GM10266 (cell line): ENCODE data around the gene HAP1.
"Not testable (repeated sequence)": the region's sequence is repeated elsewhere in the genome, so short reads cannot be mapped to it uniquely, and the experiment has no call there.

Experiments used
- DNase-seq: peaks from one replicate; pipeline ENCODE4 v3.0.0; 2012; ENCODE audit errors: extremely low spot score
- CTCF ChIP-seq: IDR thresholded peaks from 2 replicates; pipeline ENCODE4 v1.5.1; 2012; ENCODE audit warnings: mild to moderate bottlenecking, low read depth; ENCODE audit not compliant: control insufficient read depth, insufficient read depth; ENCODE audit errors: missing control alignments

The HAP1 gene

DNA sequence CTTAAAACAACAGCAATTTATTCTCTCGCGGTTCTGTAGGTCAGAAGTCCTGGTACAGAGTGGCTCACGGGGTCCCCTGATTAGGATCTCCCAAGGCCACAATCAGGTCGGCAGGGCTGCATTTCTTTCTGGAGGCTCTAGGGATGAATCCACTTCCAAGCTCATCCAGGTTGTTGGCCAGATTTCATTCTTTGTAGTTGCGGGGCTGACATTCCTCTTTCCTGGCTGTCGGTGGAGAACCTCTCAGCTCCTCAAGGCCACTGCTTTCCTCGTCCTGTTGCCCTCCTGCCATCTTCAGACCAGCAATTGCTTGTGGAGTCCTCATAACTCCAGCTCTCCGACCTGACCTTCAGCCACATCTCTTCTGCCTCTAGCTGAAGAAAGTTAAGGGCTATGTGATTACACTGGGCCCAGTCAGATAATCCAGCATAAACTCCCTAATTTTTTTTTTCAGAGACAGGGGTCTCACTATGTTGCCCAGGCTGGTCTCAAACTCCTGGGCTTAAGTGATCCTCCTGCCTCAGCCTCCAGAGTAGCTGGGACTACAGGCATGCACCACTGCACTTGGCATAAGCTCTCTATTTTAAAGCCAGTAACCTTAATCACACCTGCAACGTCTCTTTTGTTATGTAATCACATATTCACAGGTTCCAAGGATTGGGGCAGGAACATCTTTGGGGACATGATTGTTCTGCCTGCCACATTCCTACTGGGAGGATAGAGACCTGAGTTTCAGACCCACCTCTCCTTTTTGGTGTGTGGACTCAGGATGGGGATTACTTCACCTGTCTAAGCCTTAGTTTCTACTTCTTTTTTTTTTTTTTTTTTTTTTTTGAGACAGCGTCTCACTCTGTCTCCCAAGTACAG is 26.4 kb downstream of the HAP1 start:
- TF ChIP-seq CTCF = no peak
- DNase-seq = no peak

DNA sequence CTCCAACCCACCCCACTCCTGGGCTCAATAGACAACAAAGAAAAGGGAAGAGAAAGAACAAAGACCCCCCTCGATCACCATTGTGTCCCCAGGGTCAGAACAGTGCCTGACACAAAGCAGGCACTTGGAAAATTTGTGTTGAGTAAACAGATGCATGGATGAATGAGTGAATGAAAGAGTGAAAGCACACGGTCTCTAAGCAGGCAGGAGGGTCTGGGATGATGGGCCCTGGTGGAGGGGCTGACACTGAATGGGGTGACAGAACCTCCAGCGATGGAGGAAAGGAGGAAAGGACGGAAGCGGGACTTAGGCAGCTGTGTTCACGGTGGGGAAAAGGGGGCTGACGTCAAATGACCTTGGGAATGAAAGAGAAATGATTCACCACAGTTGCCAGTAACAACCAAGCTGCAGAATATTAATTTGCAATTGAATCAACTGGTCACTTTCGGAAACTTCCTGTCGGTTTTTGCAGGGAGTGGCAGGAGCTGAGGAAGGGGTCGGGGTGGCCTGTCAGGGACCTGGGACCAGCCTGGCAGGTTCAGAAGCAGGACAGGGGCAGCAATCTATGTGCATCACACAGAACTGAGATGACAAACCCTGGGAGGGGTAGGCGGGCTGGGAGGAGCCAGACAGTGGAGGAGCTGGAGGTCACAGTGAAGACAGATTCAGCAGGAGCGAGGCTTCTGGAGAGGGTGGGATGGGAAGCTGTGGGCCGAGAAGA is 29.0 kb downstream of the HAP1 start:
- no peak for DNase-seq
- no peak for TF ChIP-seq CTCF

GRCh38 chr17:41702712-41703111 is 31.7 kb downstream of the HAP1 start:
- TF ChIP-seq CTCF = no peak
- no peak for DNase-seq

- DNase-seq = not testable (repeated sequence)
These were observed 33.6 kb downstream of the HAP1 start for GRCh38 chr17:41700843-41701242.

GRCh38 chr17:41697122-41697962 is 37.1 kb downstream of the HAP1 start:
- TF ChIP-seq CTCF = no peak
- no peak for DNase-seq

- peak; percentile 74 for DNase-seq
- TF ChIP-seq CTCF = peak; percentile 77
These were observed 38.3 kb downstream of the HAP1 start for GRCh38 chr17:41695954-41696757.
